IMR-90 (cell line): Measurements from ENCODE around the gene AMDHD2. TPM values are rescaled to one million over a fixed set of nuclear protein-coding genes. Genes with fewer than 3 reads are reported as not detected.

ENCODE experiments used
- ATAC-seq: fragments of 200-7000 bp; cut with Tn5 transposase; 2 replicates; pipeline ENCODE4 v1.9.1; 2020; ENCODE audit warnings: low read depth, mild to moderate bottlenecking, moderate library complexity
- BruUV-seq: library from RNA; stranded (reverse); fragments of 400-500 nt; replicated peaks from 2 replicates; lab custom pipeline; 2021; lab: Mats Ljungman, UMichigan
- CTCF ChIA-PET: fragments of 300-600 bp; formaldehyde crosslinking; extraction: SDS; loops from one replicate; lab custom pipeline; 2021; ENCODE audit warnings: antibody characterized with exemption; lab: Yijun Ruan, JAX
- POLR2A ChIA-PET: fragments of 300-600 bp; sonication (Branson Sonifier 250); formaldehyde crosslinking; loops from one replicate; lab custom pipeline; 2022; ENCODE audit warnings: antibody characterized with exemption; ENCODE audit not compliant: unreplicated experiment; lab: Charles Lee
- DNase-seq: peaks from one replicate; pipeline ENCODE4 v3.0.0; 2013
- H2AFZ ChIP-seq: replicated peaks from 2 replicates; pipeline ENCODE3; 2013; ENCODE audit warnings: low read length, mild to moderate bottlenecking; ENCODE audit not compliant: poor library complexity
- H2AK5ac ChIP-seq: 2 replicates; pipeline ENCODE4 v1.6.1; 2013; ENCODE audit warnings: low read depth, low read length, inconsistent platforms
- H2AK9ac ChIP-seq: replicated peaks from 2 replicates; pipeline ENCODE3; 2013; ENCODE audit warnings: mild to moderate bottlenecking, low read depth, low read length, moderate library complexity; ENCODE audit not compliant: poor library complexity
- H2BK120ac ChIP-seq: 2 replicates; pipeline ENCODE4 v1.6.1; 2013; ENCODE audit warnings: low read depth, low read length, inconsistent platforms
- H2BK15ac ChIP-seq: 3 replicates; pipeline ENCODE4 v1.6.1; 2013; ENCODE audit warnings: low read depth, low read length, inconsistent platforms
- H2BK20ac ChIP-seq: 2 replicates; pipeline ENCODE4 v1.6.1; 2013; ENCODE audit warnings: low read depth, mild to moderate bottlenecking, inconsistent platforms, low read length, moderate library complexity
- H2BK5ac ChIP-seq: 2 replicates; pipeline ENCODE4 v1.6.1; 2013; ENCODE audit warnings: mild to moderate bottlenecking, low read depth, low read length, inconsistent platforms; ENCODE audit not compliant: poor library complexity, severe bottlenecking
- H3K14ac ChIP-seq: replicated peaks from 2 replicates; pipeline ENCODE4 v1.6.1; 2013; ENCODE audit warnings: low read depth, low read length, inconsistent platforms
- H3K18ac ChIP-seq: 2 replicates; pipeline ENCODE4 v1.6.1; 2013; ENCODE audit warnings: low read depth, low read length, control low read depth
- H3K23ac ChIP-seq: 2 replicates; pipeline ENCODE4 v1.6.1; 2013; ENCODE audit warnings: low read depth, low read length, inconsistent platforms
- H3K27ac ChIP-seq: 2 replicates; pipeline ENCODE4 v1.5.1; 2013; ENCODE audit warnings: mild to moderate bottlenecking, control low read depth, low read length; ENCODE audit not compliant: insufficient read depth
- H3K27me3 ChIP-seq: 2 replicates; pipeline ENCODE4 v1.6.1; 2013; ENCODE audit warnings: low read length; ENCODE audit not compliant: control insufficient read depth, insufficient read depth
- H3K36me3 ChIP-seq: 2 replicates; pipeline ENCODE4 v1.6.1; 2013; ENCODE audit warnings: low read length, mixed read lengths; ENCODE audit not compliant: control insufficient read depth, insufficient read depth
- H3K4ac ChIP-seq: 2 replicates; pipeline ENCODE4 v1.6.1; 2013; ENCODE audit warnings: low read depth, low read length, inconsistent platforms
- H3K4me1 ChIP-seq: 2 replicates; pipeline ENCODE4 v1.6.1; 2013; ENCODE audit warnings: low read length, mixed read lengths; ENCODE audit not compliant: control insufficient read depth, insufficient read depth
- H3K4me2 ChIP-seq: 2 replicates; pipeline ENCODE4 v1.6.1; 2013; ENCODE audit warnings: low read depth, mild to moderate bottlenecking, control low read depth, low read length, moderate library complexity
- H3K4me3 ChIP-seq: 2 replicates; pipeline ENCODE4 v1.5.1; 2013; ENCODE audit warnings: low read depth, mild to moderate bottlenecking, control low read depth, low read length, moderate library complexity; ENCODE audit not compliant: insufficient read depth
- H3K56ac ChIP-seq: 2 replicates; pipeline ENCODE4 v1.6.1; 2013; ENCODE audit warnings: low read length, inconsistent platforms; ENCODE audit not compliant: insufficient read depth; ENCODE audit errors: extremely low read depth
- H3K79me1 ChIP-seq, 2 experiments: 2 replicates each; pipeline ENCODE4 v1.6.1; 2013; ENCODE audit warnings: low read length in 2 of 2, inconsistent platforms in 1 of 2, low read depth in 1 of 2
- H3K9ac ChIP-seq: 2 replicates; pipeline ENCODE4 v1.6.1; 2013; ENCODE audit warnings: low read depth, low read length, control low read depth
- H3K9me1 ChIP-seq: 2 replicates; pipeline ENCODE4 v1.6.1; 2013; ENCODE audit warnings: low read length, inconsistent platforms; ENCODE audit not compliant: insufficient read depth
- H3K9me3 ChIP-seq: 2 replicates; pipeline ENCODE4 v1.6.1; 2013; ENCODE audit warnings: low read length; ENCODE audit not compliant: control insufficient read depth, insufficient read depth
- H4K20me1 ChIP-seq: 2 replicates; pipeline ENCODE4 v1.6.1; 2013; ENCODE audit warnings: low read length, inconsistent platforms; ENCODE audit not compliant: insufficient read depth
- H4K5ac ChIP-seq: 2 replicates; pipeline ENCODE4 v1.6.1; 2013; ENCODE audit warnings: mild to moderate bottlenecking, low read depth, low read length, control low read depth
- H4K8ac ChIP-seq, 2 experiments: 2 replicates each; pipeline ENCODE4 v1.6.1; 2013; ENCODE audit warnings: low read depth in 2 of 2, low read length in 2 of 2, control low read depth in 1 of 2, inconsistent platforms in 1 of 2
- H4K91ac ChIP-seq: 2 replicates; pipeline ENCODE4 v1.6.1; 2013; ENCODE audit warnings: low read depth, low read length, inconsistent platforms; ENCODE audit not compliant: insufficient read depth
- BHLHE40 ChIP-seq: fragments of 150-350 bp; IDR thresholded peaks from 2 replicates; pipeline ENCODE4 v1.6.1; 2016; ENCODE audit warnings: mild to moderate bottlenecking, low read depth, low read length
- CEBPB ChIP-seq: IDR thresholded peaks from 2 replicates; pipeline ENCODE4 v1.6.1; 2012; ENCODE audit warnings: low read depth, low read length, improper control_type of control experiment
- CHD1 ChIP-seq: IDR thresholded peaks from 2 replicates; pipeline ENCODE4 v1.6.1; 2012; ENCODE audit warnings: low read depth, low read length, improper control_type of control experiment
- FOS ChIP-seq: fragments of 150-350 bp; IDR thresholded peaks from 2 replicates; pipeline ENCODE4 v1.6.1; 2016; ENCODE audit warnings: low read depth, low read length
- MAZ ChIP-seq: IDR thresholded peaks from 2 replicates; pipeline ENCODE4 v1.6.1; 2012; ENCODE audit warnings: low read depth, mild to moderate bottlenecking, low read length, improper control_type of control experiment, moderate library complexity, borderline replicate concordance
- MXI1 ChIP-seq: IDR thresholded peaks from 2 replicates; pipeline ENCODE4 v1.6.1; 2012; ENCODE audit warnings: low read depth, mild to moderate bottlenecking, low read length, moderate library complexity, borderline replicate concordance
- POLR2A ChIP-seq: IDR thresholded peaks from 2 replicates; pipeline ENCODE4 v1.6.1; 2012; ENCODE audit warnings: mild to moderate bottlenecking, low read depth, low read length
- RFX5 ChIP-seq: IDR thresholded peaks from 2 replicates; pipeline ENCODE4 v1.8.0; 2012; ENCODE audit warnings: low read depth, mild to moderate bottlenecking, low read length, moderate library complexity
- WGBS, 2 experiments: methylation state at CpG; one replicate each; pipeline versions ENCODE4 v1.1.5 to v1.1.7; 2013; ENCODE audit warnings: missing lambda C conversion rate in 2 of 2; ENCODE audit not compliant: insufficient read length in 1 of 2; ENCODE audit errors: extremely low coverage in 2 of 2; 5-methylcytosine and 5-hydroxymethylcytosine counted together
- dilution Hi-C: fragments of 300-500 bp; cut with HindIII; formaldehyde crosslinking; loops from one replicate; pipeline ENCODE4 v1.14.3; 2018; ENCODE audit warnings: low sequenced_read_pairs; ENCODE audit not compliant: unreplicated experiment
- in situ Hi-C: fragments of 300-500 bp; cut with MboI; formaldehyde crosslinking; loops from 3 replicates; pipeline ENCODE4 v1.14.3; 2019; ENCODE audit warnings: low sequenced_read_pairs, inconsistent platforms, mixed read lengths
- intact Hi-C: fragments of 100-400 bp; cut with micrococcal nuclease; formaldehyde crosslinking; loops from 2 replicates; pipeline ENCODE4 v1.10.0; 2022
- polyA plus RNA-seq, 3 experiments: library from polyadenylated mRNA; depleted of rRNA; stranded (reverse); fragments of >200 nt; gene quantifications; 2 replicates each; pipeline ENCODE4 v1.2.3, GENCODE V29; 2012; ENCODE audit warnings: low replicate concordance in 1 of 3
- total RNA-seq: library from RNA; depleted of rRNA; stranded (reverse); fragments of >200 nt; gene quantifications from 2 replicates; pipeline ENCODE4 v1.2.3, GENCODE V29; 2012
- TF ChIP-seq, protein P1 (sequence below): conservative IDR thresholded peaks from 2 replicates; pipeline ENCODE4 v1.5.1; 2012; ENCODE audit warnings: mild to moderate bottlenecking, low read depth, low read length, improper control_type of control experiment

AMDHD2 gene
- total and polyA plus RNA-seq, 2 of the 4 experiments (the other 2 are of a cell fraction), result 10.6 to 30.3 TPM

DNA sequence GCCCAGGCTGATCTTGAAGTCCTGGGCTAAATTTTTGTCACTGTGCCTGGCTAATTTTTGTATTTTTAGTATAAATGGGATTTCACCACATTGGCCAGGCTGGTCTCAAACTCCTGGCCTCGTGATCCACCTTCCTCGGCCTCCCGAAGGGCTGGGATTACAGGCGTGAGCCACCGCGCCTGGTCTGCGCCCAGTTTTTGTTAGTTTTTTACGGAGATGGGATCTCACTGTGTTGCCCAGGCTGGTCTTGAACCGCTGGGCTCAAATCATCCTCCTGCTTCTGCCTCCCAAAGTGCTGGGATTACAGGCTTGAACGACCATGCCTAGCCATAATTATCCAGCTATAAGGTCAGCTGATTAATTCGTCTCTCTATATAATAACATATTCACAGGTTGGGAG lies 13.7 kb downstream of the AMDHD2 start:
- Histone ChIP-seq H3K4me3 (no peak overlapping the region), H3K9ac (no peak overlapping the region), H3K27ac (no peak overlapping the region), H3K27me3 (no peaks in the 10 kb centered on the region), H4K8ac (no peak overlapping the region; a peak in 1 of 4 replicates), H3K4ac (no peak overlapping the region), H2AK9ac (no peak overlapping the region), H3K36me3 (peaks cover 12% of the 10 kb centered on the region; the same call in 1 of the 2 replicates), H3K14ac (no peak overlapping the region), H2BK15ac (no peak overlapping the region), H3K18ac (no peak overlapping the region), H3K9me1 (peaks cover 12% of the 10 kb centered on the region; the same call in 1 of the 2 replicates), H3K4me1 (peaks cover 18% of the 10 kb centered on the region), H2BK120ac (no peak overlapping the region), H3K23ac (no peak overlapping the region), H2BK5ac (no peak overlapping the region), H2AK5ac (no peak overlapping the region), H3K4me2 (no peak overlapping the region), H3K56ac (no peak overlapping the region), H4K5ac (no peak overlapping the region), H3K79me1 (peaks cover 0 to 19% of the 10 kb centered on the region in 2 experiments; a peak in 1 of 4 replicates), H2BK20ac (no peak overlapping the region; the same call in 1 of the 2 replicates), H2AFZ (no peak overlapping the region), H4K20me1 (peaks cover 5% of the 10 kb centered on the region; the same call in 1 of the 2 replicates), H3K9me3 (no peaks in the 10 kb centered on the region), H4K91ac (no peak overlapping the region)
- ATAC-seq (no peak), DNase-seq (no peak)
- in situ Hi-C loops (no loop called here), intact Hi-C loops (no loop called here), dilution Hi-C loops (no loop called here)
- ChIA-PET CTCF (no interaction called here), POLR2A (no interaction called here)
- no TSS peak for BruUV-seq
- WGBS, 2 experiments, result 100% methylated on average over 5 of the region's 11 CpGs; no CpG with 5 or more reads in 1 of the 2 experiments
- no peak for TF ChIP-seq BHLHE40
- TF ChIP-seq MAZ, result no peak
- TF ChIP-seq, protein P1, sequence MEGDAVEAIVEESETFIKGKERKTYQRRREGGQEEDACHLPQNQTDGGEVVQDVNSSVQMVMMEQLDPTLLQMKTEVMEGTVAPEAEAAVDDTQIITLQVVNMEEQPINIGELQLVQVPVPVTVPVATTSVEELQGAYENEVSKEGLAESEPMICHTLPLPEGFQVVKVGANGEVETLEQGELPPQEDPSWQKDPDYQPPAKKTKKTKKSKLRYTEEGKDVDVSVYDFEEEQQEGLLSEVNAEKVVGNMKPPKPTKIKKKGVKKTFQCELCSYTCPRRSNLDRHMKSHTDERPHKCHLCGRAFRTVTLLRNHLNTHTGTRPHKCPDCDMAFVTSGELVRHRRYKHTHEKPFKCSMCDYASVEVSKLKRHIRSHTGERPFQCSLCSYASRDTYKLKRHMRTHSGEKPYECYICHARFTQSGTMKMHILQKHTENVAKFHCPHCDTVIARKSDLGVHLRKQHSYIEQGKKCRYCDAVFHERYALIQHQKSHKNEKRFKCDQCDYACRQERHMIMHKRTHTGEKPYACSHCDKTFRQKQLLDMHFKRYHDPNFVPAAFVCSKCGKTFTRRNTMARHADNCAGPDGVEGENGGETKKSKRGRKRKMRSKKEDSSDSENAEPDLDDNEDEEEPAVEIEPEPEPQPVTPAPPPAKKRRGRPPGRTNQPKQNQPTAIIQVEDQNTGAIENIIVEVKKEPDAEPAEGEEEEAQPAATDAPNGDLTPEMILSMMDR, result no peak
- no peak for TF ChIP-seq POLR2A
- no peak for TF ChIP-seq MXI1
- TF ChIP-seq FOS, result no peak
- no peak for TF ChIP-seq CHD1
- TF ChIP-seq CEBPB, result no peak
- no peak for TF ChIP-seq RFX5
